ENCODE data around the gene MRPL36. TPM values are rescaled to one million over a fixed set of nuclear protein-coding genes. Genes with fewer than 3 reads are reported as not detected.
"Not testable (repeated sequence)": the region's sequence is repeated elsewhere in the genome, so short reads cannot be mapped to it uniquely, and the experiment has no call there.

The MRPL36 gene
- total and polyA plus RNA-seq, 4 donors = 22.3 to 106 (median 56.3) TPM

GRCh38 chr5:1817261-1818043 lies 17.8 kb upstream of the MRPL36 start:
- 90% methylated on average over 15 of the region's 15 CpGs for WGBS
- no peaks in the 10 kb centered on the region for H3K9me3 ChIP-seq (ENCODE audit: control insufficient read depth in 4 of 4, low read length in 3 of 4)
- no peak for DNase-seq (ENCODE audit: low spot score)
- TF ChIP-seq EGR1 (IDR thresholded peaks at IDR 0.05; ENCODE audit: low read depth in 2 of 2) = no peak
- H3K27ac ChIP-seq (ENCODE audit: low read depth in 1 of 2, low read length in 2 of 2) = no peak overlapping the region
- H3K27me3 ChIP-seq (ENCODE audit: control insufficient read depth in 4 of 4, insufficient read depth in 4 of 4, low read length in 3 of 4) = no peaks in the 10 kb centered on the region
- H3K4me1 ChIP-seq (ENCODE audit: control insufficient read depth in 4 of 4, insufficient read depth in 4 of 4, low read length in 3 of 4) = no peaks in the 10 kb centered on the region
- no peak overlapping the region for H3K9ac ChIP-seq (ENCODE audit: low read depth in 1 of 2, low read length in 2 of 2)
- H3K4me3 ChIP-seq (ENCODE audit: low read depth in 1 of 3, low read length in 3 of 3) = no peak overlapping the region
- peaks cover 26 to 79% (median 52%) of the 10 kb centered on the region in 4 donors for H3K36me3 ChIP-seq (ENCODE audit: control insufficient read depth in 4 of 4, insufficient read depth in 3 of 4, low read depth in 1 of 4, low read length in 3 of 4)

GRCh38 chr5:1816495-1817089 lies 17.0 kb upstream of the MRPL36 start:
- H3K9me3 ChIP-seq (ENCODE audit: control insufficient read depth in 4 of 4, low read length in 3 of 4); H3K9ac ChIP-seq (ENCODE audit: low read depth in 1 of 2, low read length in 2 of 2); H3K27ac ChIP-seq (ENCODE audit: low read depth in 1 of 2, low read length in 2 of 2); H3K4me3 ChIP-seq (ENCODE audit: low read depth in 1 of 3, low read length in 3 of 3); DNase-seq (ENCODE audit: low spot score); H3K4me1 ChIP-seq (ENCODE audit: control insufficient read depth in 4 of 4, insufficient read depth in 4 of 4, low read length in 3 of 4); H3K27me3 ChIP-seq (ENCODE audit: control insufficient read depth in 4 of 4, insufficient read depth in 4 of 4, low read length in 3 of 4): not testable (repeated sequence)
- peaks cover 26 to 78% (median 57%) of the 10 kb centered on the region in 4 donors for H3K36me3 ChIP-seq (ENCODE audit: control insufficient read depth in 4 of 4, insufficient read depth in 3 of 4, low read depth in 1 of 4, low read length in 3 of 4)
- 92% methylated on average over 18 of the region's 18 CpGs for WGBS

GRCh38 chr5:1815881-1816292 lies 16.2 kb upstream of the MRPL36 start:
- H3K27me3 ChIP-seq (ENCODE audit: control insufficient read depth in 4 of 4, insufficient read depth in 4 of 4, low read length in 3 of 4) = no peaks in the 10 kb centered on the region
- TF ChIP-seq NR2F2 (IDR thresholded peaks at IDR 0.05) (no peak), RAD21 (IDR thresholded peaks at IDR 0.05) (no peak), CTCF (IDR thresholded peaks at IDR 0.05; ENCODE audit: low read depth, low read length, missing input control) (no peak), MAX (IDR thresholded peaks at IDR 0.05) (no peak), JUND (IDR thresholded peaks at IDR 0.05) (no peak)
- H3K4me1 ChIP-seq (ENCODE audit: control insufficient read depth in 4 of 4, insufficient read depth in 4 of 4, low read length in 3 of 4) = no peaks in the 10 kb centered on the region
- H3K9ac ChIP-seq (ENCODE audit: low read depth in 1 of 2, low read length in 2 of 2) = no peak overlapping the region
- no peaks in the 10 kb centered on the region for H3K9me3 ChIP-seq (ENCODE audit: control insufficient read depth in 4 of 4, low read length in 3 of 4)
- 95% methylated on average over 17 of the region's 17 CpGs for WGBS
- no peak overlapping the region for H3K27ac ChIP-seq (ENCODE audit: low read depth in 1 of 2, low read length in 2 of 2)
- no peak overlapping the region for H3K4me3 ChIP-seq (ENCODE audit: low read depth in 1 of 3, low read length in 3 of 3)
- H3K36me3 ChIP-seq (ENCODE audit: control insufficient read depth in 4 of 4, insufficient read depth in 3 of 4, low read depth in 1 of 4, low read length in 3 of 4) = peaks cover 28 to 78% (median 62%) of the 10 kb centered on the region in 4 donors
- DNase-seq (ENCODE audit: low spot score) = no peak

GRCh38 chr5:1815071-1815786 lies 15.6 kb upstream of the MRPL36 start:
- H3K9ac ChIP-seq (ENCODE audit: low read depth in 1 of 2, low read length in 2 of 2) = no peak overlapping the region
- TF ChIP-seq RXRA (IDR thresholded peaks at IDR 0.05) (no peak), MAX (IDR thresholded peaks at IDR 0.05) (no peak), GABPA (IDR thresholded peaks at IDR 0.05 in 1 of 2, conservative IDR thresholded peaks at IDR 0.05 in 1 of 2) (no peak), NR2F2 (IDR thresholded peaks at IDR 0.05) (no peak), YY1 (IDR thresholded peaks at IDR 0.05) (no peak), HNF4A (conservative IDR thresholded peaks at IDR 0.05) (no peak), SP1 (IDR thresholded peaks at IDR 0.05) (no peak)
- peaks cover 28 to 78% (median 59%) of the 10 kb centered on the region in 4 donors for H3K36me3 ChIP-seq (ENCODE audit: control insufficient read depth in 4 of 4, insufficient read depth in 3 of 4, low read depth in 1 of 4, low read length in 3 of 4)
- no peaks in the 10 kb centered on the region for H3K27me3 ChIP-seq (ENCODE audit: control insufficient read depth in 4 of 4, insufficient read depth in 4 of 4, low read length in 3 of 4)
- no peak overlapping the region for H3K27ac ChIP-seq (ENCODE audit: low read depth in 1 of 2, low read length in 2 of 2)
- no peak for DNase-seq (ENCODE audit: low spot score)
- H3K9me3 ChIP-seq (ENCODE audit: control insufficient read depth in 4 of 4, low read length in 3 of 4) = no peaks in the 10 kb centered on the region
- 92% methylated on average over 18 of the region's 18 CpGs for WGBS
- no peak overlapping the region for H3K4me3 ChIP-seq (ENCODE audit: low read depth in 1 of 3, low read length in 3 of 3)
- H3K4me1 ChIP-seq (ENCODE audit: control insufficient read depth in 4 of 4, insufficient read depth in 4 of 4, low read length in 3 of 4) = no peaks in the 10 kb centered on the region
